Progenitor cell of endocrine pancreas (in vitro differentiated cells): ENCODE results near the gene CSF3R. TPM values are rescaled to one million over a fixed set of nuclear protein-coding genes. Genes with fewer than 3 reads are reported as not detected.
A peak's percentile ranks its signal among the peaks of the same experiment; 100 is the strongest.

Source experiments
- DNase-seq: peaks from one replicate; pipeline ENCODE4 v3.0.0; 2021; ENCODE audit warnings: low spot score; ENCODE audit not compliant: unreplicated experiment
- H3K27ac Mint-ChIP-seq: 2 replicates; pipeline ENCODE4 v1.8.0; 2021; ENCODE audit warnings: mild to moderate bottlenecking, moderate library complexity, mixed read lengths
- H3K27me3 Mint-ChIP-seq: 2 replicates; pipeline ENCODE4 v1.8.0; 2021; ENCODE audit warnings: mixed read lengths
- H3K36me3 Mint-ChIP-seq: 2 replicates; pipeline ENCODE4 v1.8.0; 2022; ENCODE audit warnings: mixed read lengths; ENCODE audit not compliant: insufficient read depth
- H3K4me1 Mint-ChIP-seq: 2 replicates; pipeline ENCODE4 v1.8.0; 2021; ENCODE audit warnings: low read depth, mixed read lengths
- H3K4me3 Mint-ChIP-seq: 2 replicates; pipeline ENCODE4 v1.8.0; 2021; ENCODE audit warnings: low read depth, mild to moderate bottlenecking, moderate library complexity, mixed read lengths
- H3K9me3 Mint-ChIP-seq: 2 replicates; pipeline ENCODE4 v1.8.0; 2021; ENCODE audit warnings: low read depth, mixed read lengths
- CTCF ChIP-seq: fragments of 200-600 bp; sonication (generic); IDR thresholded peaks from one replicate; pipeline ENCODE4 v1.5.0; 2021; ENCODE audit warnings: antibody characterized with exemption, mild to moderate bottlenecking; ENCODE audit not compliant: unreplicated experiment
- long read RNA-seq: library from polyadenylated mRNA; unstranded; transcript quantifications from one replicate; pipeline ENCODE4 v2.0.0, GENCODE V29; 2020
- total RNA-seq: library from RNA; stranded (reverse); gene quantifications from 2 replicates; pipeline ENCODE4 v1.2.1, GENCODE V29; 2021

The CSF3R gene
- total RNA-seq: 4.2 and 5.5 TPM in 2 replicates
- long read RNA-seq, partial matches to known transcripts: 0 of 2 reads
- long read RNA-seq, other reads (novel, unspliced or antisense): 2 of 2 reads

GRCh38 chr1:36482724-36483388 lies at the start of gene CSF3R:
Gene CSF3R, minus strand, starts transcription at chr1:36482913. Its CDS starts 3,417 bp downstream, at chr1:36479496.
- DNase-seq: no peak
- no peaks in the 10 kb centered on the region for H3K36me3 Mint-ChIP-seq
- peaks cover 27% of the 10 kb centered on the region for H3K4me1 Mint-ChIP-seq
- no peaks in the 10 kb centered on the region for H3K9me3 Mint-ChIP-seq
- no peaks in the 10 kb centered on the region for H3K27me3 Mint-ChIP-seq
- H3K27ac Mint-ChIP-seq: peak within 1 kb of the TSS; percentile 9
- peak within 1 kb of the TSS; percentile 29 for H3K4me3 Mint-ChIP-seq
- TF ChIP-seq CTCF: no peak

DNA sequence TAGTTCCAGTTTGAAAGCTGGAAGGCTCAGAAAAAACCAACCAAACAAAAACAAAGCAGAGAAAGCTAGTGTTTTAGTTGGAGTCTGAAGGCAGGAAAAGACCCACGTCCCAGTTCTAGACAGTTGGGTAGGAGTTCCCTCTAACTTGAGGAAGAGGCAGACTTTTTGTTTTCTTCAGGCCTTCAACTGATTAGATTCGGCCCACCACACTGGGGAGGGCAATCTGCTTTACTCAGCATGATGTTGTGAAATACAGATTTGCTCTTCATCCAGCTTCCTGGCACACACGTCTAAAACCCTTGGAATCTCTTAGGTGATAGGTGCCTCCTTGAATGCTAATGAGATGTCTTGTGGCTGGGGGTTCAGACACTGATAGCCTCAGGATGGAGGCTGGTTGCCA lies 49.1 kb upstream of the CSF3R start:
- no peak overlapping the region for H3K4me3 Mint-ChIP-seq
- no peak for TF ChIP-seq CTCF
- peaks cover 20% of the 10 kb centered on the region for H3K27me3 Mint-ChIP-seq
- no peaks in the 10 kb centered on the region for H3K36me3 Mint-ChIP-seq
- no peak for DNase-seq
- no peaks in the 10 kb centered on the region for H3K9me3 Mint-ChIP-seq
- H3K4me1 Mint-ChIP-seq: peaks cover 2% of the 10 kb centered on the region
- H3K27ac Mint-ChIP-seq: no peak overlapping the region

GRCh38 chr1:36530791-36531190 lies 48.1 kb upstream of the CSF3R start:
- no peaks in the 10 kb centered on the region for H3K36me3 Mint-ChIP-seq
- no peak for DNase-seq
- H3K27me3 Mint-ChIP-seq: peaks cover 15% of the 10 kb centered on the region
- H3K27ac Mint-ChIP-seq: no peak overlapping the region
- no peak for TF ChIP-seq CTCF
- H3K4me3 Mint-ChIP-seq: no peak overlapping the region
- H3K4me1 Mint-ChIP-seq: peaks cover 2% of the 10 kb centered on the region
- H3K9me3 Mint-ChIP-seq: no peaks in the 10 kb centered on the region

DNA sequence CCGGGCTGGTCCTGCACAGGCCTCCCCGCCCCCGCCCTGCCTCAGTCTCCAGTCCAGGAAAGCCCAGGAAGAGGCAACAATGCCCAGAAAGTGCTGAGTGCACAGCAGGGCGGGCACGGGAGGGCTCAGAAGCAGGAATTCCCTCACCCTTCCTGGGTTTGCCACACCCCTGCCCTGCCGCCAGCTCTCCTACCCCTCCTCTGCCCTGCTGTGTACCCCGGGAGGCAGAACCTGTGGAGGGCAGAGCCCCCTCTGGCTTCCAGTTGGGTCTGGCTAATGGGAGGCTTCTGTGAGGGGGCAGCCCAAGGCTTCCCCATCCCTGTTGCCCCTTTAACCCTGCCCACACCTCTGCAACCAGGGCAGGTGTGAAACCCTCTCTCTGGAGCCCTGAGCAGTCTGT lies 47.5 kb upstream of the CSF3R start:
- DNase-seq: no peak
- Mint-ChIP-seq H3K27ac (no peak overlapping the region), H3K4me3 (no peak overlapping the region), H3K27me3 (peaks cover 15% of the 10 kb centered on the region), H3K9me3 (no peaks in the 10 kb centered on the region), H3K4me1 (peaks cover 2% of the 10 kb centered on the region), H3K36me3 (no peaks in the 10 kb centered on the region)
- no peak for TF ChIP-seq CTCF

DNA sequence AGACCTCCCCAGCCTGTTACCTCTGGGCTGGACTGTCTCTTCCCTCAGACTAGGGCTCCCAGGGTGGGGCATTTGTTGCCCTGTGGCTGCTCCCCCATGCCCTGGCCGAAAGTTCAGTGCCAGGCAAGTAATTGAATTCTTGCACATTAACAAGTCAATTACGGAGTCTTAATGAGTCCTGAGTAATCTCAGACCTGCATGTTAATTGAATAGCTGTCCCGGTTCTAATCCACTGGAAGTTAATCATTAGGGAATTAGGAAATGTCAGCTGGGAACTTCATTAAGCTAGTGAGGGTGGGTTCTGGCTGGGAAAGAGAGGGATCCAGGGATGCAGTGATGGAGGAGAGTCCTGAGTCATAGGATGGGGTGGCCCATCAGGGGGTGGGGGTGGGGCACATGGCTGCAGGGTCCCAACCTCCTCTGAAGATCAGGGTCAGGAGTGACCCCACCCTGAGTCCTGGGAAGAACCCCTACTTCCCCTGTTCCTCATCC lies 47.1 kb upstream of the CSF3R start:
- no peaks in the 10 kb centered on the region for H3K36me3 Mint-ChIP-seq
- no peak overlapping the region for H3K4me3 Mint-ChIP-seq
- H3K4me1 Mint-ChIP-seq: no peaks in the 10 kb centered on the region
- H3K27me3 Mint-ChIP-seq: peaks cover 15% of the 10 kb centered on the region
- no peaks in the 10 kb centered on the region for H3K9me3 Mint-ChIP-seq
- DNase-seq: no peak
- no peak overlapping the region for H3K27ac Mint-ChIP-seq
- no peak for TF ChIP-seq CTCF
